ENCODE results near the gene PCBP3. TPM values are rescaled to one million over a fixed set of nuclear protein-coding genes. Genes with fewer than 3 reads are reported as not detected.

The PCBP3 gene
- polyA plus RNA-seq, 5 donors, result 1.9 to 2.8 (median 2.2) TPM

DNA sequence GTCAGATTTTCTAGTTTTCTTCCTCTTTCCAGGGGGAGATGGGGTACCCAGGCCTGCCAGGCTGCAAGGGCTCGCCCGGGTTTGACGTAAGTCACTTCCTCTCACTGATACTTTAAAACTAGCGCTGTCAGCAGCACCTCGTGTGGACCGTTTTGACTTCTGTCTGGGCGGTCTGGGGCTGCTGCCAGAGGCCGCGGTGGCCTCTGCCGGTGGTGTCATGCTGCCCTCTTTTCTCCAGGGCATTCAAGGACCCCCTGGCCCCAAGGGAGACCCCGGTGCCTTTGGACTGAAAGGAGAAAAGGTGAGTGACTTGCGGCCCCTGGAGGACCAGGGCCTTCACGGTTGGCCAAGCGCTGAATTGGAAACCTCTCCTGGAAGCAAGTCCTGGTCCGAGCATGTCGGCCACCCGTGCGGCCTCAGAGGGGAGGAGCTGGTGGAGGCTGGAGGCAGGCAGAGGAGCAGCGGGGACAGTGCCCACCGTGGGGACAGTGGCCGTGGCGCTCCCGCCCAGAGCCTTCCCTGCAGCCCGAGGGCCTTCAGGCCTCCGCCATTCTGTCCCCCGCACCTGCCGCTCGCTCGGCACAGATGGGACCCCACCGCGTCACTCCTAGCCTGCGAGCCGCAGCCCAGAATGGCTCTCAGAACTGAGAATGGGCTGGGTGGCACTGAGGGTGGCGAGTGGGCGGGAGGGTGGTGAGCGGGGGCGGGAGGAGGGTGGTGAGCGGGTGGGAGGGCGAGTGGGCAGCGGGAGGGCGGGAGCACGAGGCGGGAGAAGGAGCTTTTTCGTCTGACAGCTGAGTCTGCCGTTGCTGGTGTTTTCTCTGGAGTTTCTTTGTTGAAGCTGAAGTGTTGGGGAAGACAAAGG lies 347.4 kb downstream of the PCBP3 start:
- DNase-seq, result no peak

DNA sequence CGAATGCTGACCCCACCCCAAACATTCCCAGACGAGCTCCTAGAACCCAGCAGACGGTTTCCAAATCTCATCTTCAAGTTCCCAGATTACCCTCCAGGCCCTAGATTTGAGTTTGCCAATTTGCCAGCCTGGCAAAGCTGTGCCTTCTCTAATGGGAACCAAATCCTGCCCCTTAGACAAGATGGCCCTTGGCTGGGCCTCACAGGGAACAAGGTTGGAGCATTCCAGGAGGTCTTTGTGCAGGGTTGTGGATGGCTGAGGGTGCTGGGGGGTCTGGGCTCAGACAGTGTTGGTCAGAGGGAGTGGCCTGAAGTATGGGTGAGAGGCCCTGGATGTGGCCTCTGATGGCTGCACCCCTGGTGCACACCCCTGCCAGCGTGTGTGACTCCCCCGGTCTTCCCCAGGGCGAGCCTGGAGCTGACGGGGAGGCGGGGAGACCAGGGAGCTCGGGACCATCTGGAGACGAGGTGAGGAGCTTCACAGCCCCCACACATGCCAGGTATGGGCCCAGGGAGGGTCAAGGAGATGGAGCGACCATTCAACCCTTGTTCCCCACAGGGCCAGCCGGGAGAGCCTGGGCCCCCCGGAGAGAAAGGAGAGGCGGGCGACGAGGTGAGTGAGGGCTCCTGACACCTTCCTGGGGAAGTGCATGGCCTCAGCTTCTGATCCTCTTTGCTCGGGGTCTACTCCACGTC lies 348.2 kb downstream of the PCBP3 start:
- DNase-seq, result no peak

Other genes starting within 250 kb of the PCBP3 start
- gene COL18A1, start 238.6 kb upstream of the PCBP3 start, polyA plus RNA-seq (ENCODE audit: insufficient read depth in 1 of 5, insufficient read length in 5 of 5, low replicate concordance in 1 of 5), result 100 to 1,000 TPM in 1 of 5 donors, 10 to 100 TPM in 4; 31.9 to 103 (median 57.3) TPM
- gene SLC19A1, start 101.3 kb upstream of the PCBP3 start, polyA plus RNA-seq (ENCODE audit: insufficient read depth in 1 of 5, insufficient read length in 5 of 5, low replicate concordance in 1 of 5), result 10 to 100 TPM; 22.7 to 36.4 (median 24.4) TPM